Muscle layer of duodenum (tissue), 2 donors: ENCODE results near the gene SLC25A30.
A peak's percentile ranks its signal among the peaks of the same experiment; 100 is the strongest.
"Not testable (repeated sequence)": the region's sequence is repeated elsewhere in the genome, so short reads cannot be mapped to it uniquely, and the experiment has no call there.

Experiments used
- H3K27ac ChIP-seq: one replicate; pipeline ENCODE4 v1.7.0; 2013; ENCODE audit warnings: mild to moderate bottlenecking, low read length
- H3K27me3 ChIP-seq: one replicate; pipeline ENCODE4 v1.7.0; 2013; ENCODE audit warnings: low read depth, mild to moderate bottlenecking, control low read depth, low read length
- H3K36me3 ChIP-seq, 2 donors: one replicate each; pipeline ENCODE4 v1.7.0; 2013; ENCODE audit warnings: low read length in 2 of 2, control low read depth in 1 of 2, mild to moderate bottlenecking in 1 of 2; ENCODE audit not compliant: insufficient read depth in 2 of 2, control insufficient read depth in 1 of 2
- H3K4me1 ChIP-seq, 2 donors: one replicate each; pipeline ENCODE4 v1.7.0; 2013; ENCODE audit warnings: low read length in 2 of 2, mild to moderate bottlenecking in 2 of 2, control low read depth in 1 of 2, moderate library complexity in 1 of 2; ENCODE audit not compliant: insufficient read depth in 2 of 2, control insufficient read depth in 1 of 2
- H3K4me3 ChIP-seq, 2 donors: one replicate each; pipeline ENCODE4 v1.7.0; 2013; ENCODE audit warnings: low read length in 2 of 2, low read depth in 1 of 2, mild to moderate bottlenecking in 1 of 2
- H3K9me3 ChIP-seq, 2 donors: one replicate each; pipeline ENCODE4 v1.7.0; 2013; ENCODE audit warnings: low read length in 2 of 2, control low read depth in 1 of 2, mild to moderate bottlenecking in 1 of 2; ENCODE audit not compliant: control insufficient read depth in 1 of 2
- donor health status: healthy.

SLC25A30 gene

DNA sequence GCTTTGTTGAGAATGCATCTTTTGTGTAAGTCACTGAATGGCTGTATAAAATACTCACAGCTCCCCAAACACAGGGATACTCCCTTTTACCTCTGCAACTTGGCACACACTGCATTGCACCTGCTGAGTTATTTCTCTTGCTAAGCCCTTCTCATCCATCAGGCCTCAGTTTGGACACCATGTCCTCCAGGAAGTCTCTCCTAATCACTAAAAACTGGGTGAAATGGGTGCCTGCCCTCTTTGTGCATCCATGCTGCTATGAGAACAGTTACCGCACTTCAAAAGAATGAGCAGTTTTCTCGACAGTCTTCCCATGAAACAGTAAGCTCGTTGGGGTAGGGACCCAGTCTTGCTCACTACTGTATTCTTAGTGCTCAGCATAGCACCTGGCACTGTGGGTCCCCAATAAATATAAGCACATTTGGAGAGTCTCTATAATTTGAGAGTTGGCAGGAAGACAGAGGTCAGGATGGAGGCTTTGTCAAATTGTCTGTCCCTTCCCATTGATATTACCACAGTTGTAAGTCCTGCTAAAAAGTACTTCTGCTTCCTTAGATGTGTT is 4.6 kb upstream of the SLC25A30 start:
- H3K27me3 ChIP-seq = no peaks in the 10 kb centered on the region
- H3K4me3 ChIP-seq = no peak overlapping the region
- no peaks in the 10 kb centered on the region for H3K4me1 ChIP-seq
- H3K27ac ChIP-seq = no peak overlapping the region
- H3K9me3 ChIP-seq = no peaks in the 10 kb centered on the region
- H3K36me3 ChIP-seq = no peaks in the 10 kb centered on the region

- Histone ChIP-seq H3K4me3 (no peak overlapping the region), H3K27me3 (no peaks in the 10 kb centered on the region), H3K27ac (no peak overlapping the region), H3K36me3 (no peaks in the 10 kb centered on the region), H3K4me1 (peaks cover 2 to 10% of the 10 kb centered on the region in 2 donors), H3K9me3 (no peaks in the 10 kb centered on the region)
Measured at GRCh38 chr13:45419945-45420344, 1.8 kb upstream of the SLC25A30 start.

DNA sequence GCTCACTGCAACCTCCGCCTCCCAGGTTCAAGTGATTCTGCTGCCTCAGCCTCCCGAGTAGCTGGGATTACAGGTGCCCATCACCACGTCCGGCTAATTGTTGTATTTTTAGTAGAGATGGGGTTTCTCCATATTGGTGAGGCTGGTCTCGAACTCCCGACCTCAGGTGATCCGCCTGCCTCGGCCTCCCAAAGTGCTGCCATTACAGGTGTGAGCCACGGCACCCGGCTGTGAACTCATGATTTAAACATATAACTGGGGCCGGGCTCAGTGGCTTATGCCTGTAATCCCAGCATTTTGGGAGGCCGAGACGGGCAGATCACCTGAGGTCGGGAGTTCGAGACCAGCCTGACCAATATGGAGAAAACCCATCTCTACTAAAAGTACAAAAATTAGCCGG is 1.2 kb upstream of the SLC25A30 start:
- not testable (repeated sequence) for H3K27ac ChIP-seq, H3K36me3 ChIP-seq, H3K4me3 ChIP-seq, H3K9me3 ChIP-seq, H3K27me3 ChIP-seq
- peaks cover 5 to 14% of the 10 kb centered on the region in 2 donors for H3K4me1 ChIP-seq

GRCh38 chr13:45416516-45417128 is 1.6 kb downstream of the SLC25A30 start:
- peak overlapping the region; percentile 82 to 85 for H3K4me3 ChIP-seq
- H3K27ac ChIP-seq = peak overlapping the region; percentile 79
- H3K4me1 ChIP-seq = peaks cover 5 to 14% of the 10 kb centered on the region in 2 donors
- H3K36me3 ChIP-seq = no peaks in the 10 kb centered on the region
- no peaks in the 10 kb centered on the region for H3K27me3 ChIP-seq
- H3K9me3 ChIP-seq = no peaks in the 10 kb centered on the region

GRCh38 chr13:45415112-45415511 is 3.1 kb downstream of the SLC25A30 start:
- Histone ChIP-seq H3K27me3 (no peaks in the 10 kb centered on the region), H3K27ac (peak overlapping the region; percentile 84), H3K36me3 (peaks cover 0 to 8% of the 10 kb centered on the region in 2 donors), H3K4me1 (peaks cover 5 to 14% of the 10 kb centered on the region in 2 donors), H3K4me3 (peak overlapping the region; percentile 34 to 56), H3K9me3 (no peaks in the 10 kb centered on the region)

DNA sequence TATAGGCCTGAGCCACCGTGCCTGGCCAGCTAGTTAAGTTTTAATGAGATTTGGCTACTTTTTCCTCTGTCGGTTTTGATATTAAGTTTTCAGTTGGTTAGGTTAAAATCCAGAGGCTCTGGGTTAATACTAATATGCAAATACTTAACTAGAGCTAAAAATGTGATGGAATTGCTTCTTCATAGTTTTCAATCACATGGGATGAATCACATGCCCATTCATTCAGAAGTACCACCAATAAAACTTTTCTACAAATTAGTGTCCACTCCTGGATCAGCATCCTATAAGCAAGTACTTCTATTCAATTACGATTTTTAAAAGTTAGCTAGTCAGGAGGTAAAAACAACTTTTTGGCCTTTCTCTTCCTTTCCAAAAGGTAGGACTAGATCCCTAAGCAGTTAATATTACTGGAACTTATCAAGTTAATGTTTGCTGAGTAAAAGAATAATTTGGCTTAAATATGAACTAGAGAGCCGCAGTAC is 4.3 kb downstream of the SLC25A30 start:
- Histone ChIP-seq H3K36me3 (peaks cover 3 to 10% of the 10 kb centered on the region in 2 donors), H3K9me3 (no peaks in the 10 kb centered on the region), H3K27ac (peak overlapping the region; percentile 67), H3K27me3 (no peaks in the 10 kb centered on the region), H3K4me1 (peaks cover 5 to 14% of the 10 kb centered on the region in 2 donors), H3K4me3 (peak overlapping the region; percentile 34 to 56)

- peaks cover 5 to 14% of the 10 kb centered on the region in 2 donors for H3K4me1 ChIP-seq
- H3K27me3 ChIP-seq = no peaks in the 10 kb centered on the region
- no peak overlapping the region for H3K27ac ChIP-seq
- no peaks in the 10 kb centered on the region for H3K9me3 ChIP-seq
- H3K4me3 ChIP-seq = no peak overlapping the region
- peaks cover 16 to 24% of the 10 kb centered on the region in 2 donors for H3K36me3 ChIP-seq
Measured at GRCh38 chr13:45412274-45413049, 5.7 kb downstream of the SLC25A30 start.

- Histone ChIP-seq H3K4me1 (peaks cover 5 to 12% of the 10 kb centered on the region in 2 donors), H3K27ac (no peak overlapping the region), H3K36me3 (peaks cover 16 to 24% of the 10 kb centered on the region in 2 donors), H3K27me3 (no peaks in the 10 kb centered on the region), H3K9me3 (no peaks in the 10 kb centered on the region), H3K4me3 (no peak overlapping the region)
Measured at GRCh38 chr13:45411631-45412030, 6.5 kb downstream of the SLC25A30 start.

GRCh38 chr13:45411221-45411620 is 7.0 kb downstream of the SLC25A30 start:
- Histone ChIP-seq H3K9me3 (no peaks in the 10 kb centered on the region), H3K27me3 (no peaks in the 10 kb centered on the region), H3K4me1 (peaks cover 5 to 9% of the 10 kb centered on the region in 2 donors), H3K27ac (no peak overlapping the region), H3K4me3 (no peak overlapping the region), H3K36me3 (peaks cover 19 to 27% of the 10 kb centered on the region in 2 donors)

DNA sequence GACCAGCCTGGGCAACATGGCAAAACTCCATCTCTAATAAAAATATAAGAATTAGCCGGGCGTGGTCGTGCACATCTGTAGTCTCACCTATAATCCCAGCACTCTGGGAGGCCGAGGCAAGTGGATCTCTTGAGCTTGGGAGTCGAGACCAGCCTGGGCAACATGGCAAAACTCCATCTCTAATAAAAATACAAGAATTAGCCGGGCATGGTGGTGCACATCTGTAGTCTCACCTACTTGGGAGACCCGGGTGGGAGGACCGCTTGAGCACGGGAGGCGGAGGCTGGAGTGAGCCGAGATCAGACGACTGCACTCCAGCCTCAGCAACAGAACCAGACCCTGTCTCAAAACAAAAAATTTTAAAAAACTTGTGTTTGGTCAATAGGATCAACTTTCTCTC is 7.7 kb downstream of the SLC25A30 start:
- H3K9me3 ChIP-seq = no peaks in the 10 kb centered on the region
- H3K27ac ChIP-seq = no peak overlapping the region
- H3K4me3 ChIP-seq = no peak overlapping the region

GRCh38 chr13:45410001-45410400 is 8.2 kb downstream of the SLC25A30 start:
- no peaks in the 10 kb centered on the region for H3K9me3 ChIP-seq
- no peak overlapping the region for H3K27ac ChIP-seq
- peaks cover 27 to 36% of the 10 kb centered on the region in 2 donors for H3K36me3 ChIP-seq
- H3K27me3 ChIP-seq = no peaks in the 10 kb centered on the region
- H3K4me1 ChIP-seq = peaks cover 4 to 5% of the 10 kb centered on the region in 2 donors
- no peak overlapping the region for H3K4me3 ChIP-seq

More for the DNA sequence above, 7.7 kb downstream of the SLC25A30 start:
- no peaks in the 10 kb centered on the region for H3K27me3 ChIP-seq
- H3K4me1 ChIP-seq = peaks cover 5 to 9% of the 10 kb centered on the region in 2 donors
- H3K36me3 ChIP-seq = peaks cover 22 to 31% of the 10 kb centered on the region in 2 donors
